IMR-90 (cell line): Measurements from ENCODE around the gene FRMD1. TPM values are rescaled to one million over a fixed set of nuclear protein-coding genes. Genes with fewer than 3 reads are reported as not detected.

Source experiments
- ATAC-seq: fragments of 200-7000 bp; cut with Tn5 transposase; 2 replicates; pipeline ENCODE4 v1.9.1; 2020; ENCODE audit warnings: low read depth, mild to moderate bottlenecking, moderate library complexity
- BruUV-seq: library from RNA; stranded (reverse); fragments of 400-500 nt; replicated peaks from 2 replicates; lab custom pipeline; 2021; lab: Mats Ljungman, UMichigan
- CTCF ChIA-PET: fragments of 300-600 bp; formaldehyde crosslinking; extraction: SDS; loops from one replicate; lab custom pipeline; 2021; ENCODE audit warnings: antibody characterized with exemption; lab: Yijun Ruan, JAX
- POLR2A ChIA-PET: fragments of 300-600 bp; sonication (Branson Sonifier 250); formaldehyde crosslinking; loops from one replicate; lab custom pipeline; 2022; ENCODE audit warnings: antibody characterized with exemption; ENCODE audit not compliant: unreplicated experiment; lab: Charles Lee
- DNase-seq: peaks from one replicate; pipeline ENCODE4 v3.0.0; 2013
- H2AFZ ChIP-seq: replicated peaks from 2 replicates; pipeline ENCODE3; 2013; ENCODE audit warnings: low read length, mild to moderate bottlenecking; ENCODE audit not compliant: poor library complexity
- H2AK5ac ChIP-seq: 2 replicates; pipeline ENCODE4 v1.6.1; 2013; ENCODE audit warnings: low read depth, low read length, inconsistent platforms
- H2AK9ac ChIP-seq: replicated peaks from 2 replicates; pipeline ENCODE3; 2013; ENCODE audit warnings: mild to moderate bottlenecking, low read depth, low read length, moderate library complexity; ENCODE audit not compliant: poor library complexity
- H2BK120ac ChIP-seq: 2 replicates; pipeline ENCODE4 v1.6.1; 2013; ENCODE audit warnings: low read depth, low read length, inconsistent platforms
- H2BK15ac ChIP-seq: 3 replicates; pipeline ENCODE4 v1.6.1; 2013; ENCODE audit warnings: low read depth, low read length, inconsistent platforms
- H2BK20ac ChIP-seq: 2 replicates; pipeline ENCODE4 v1.6.1; 2013; ENCODE audit warnings: low read depth, mild to moderate bottlenecking, inconsistent platforms, low read length, moderate library complexity
- H2BK5ac ChIP-seq: 2 replicates; pipeline ENCODE4 v1.6.1; 2013; ENCODE audit warnings: mild to moderate bottlenecking, low read depth, low read length, inconsistent platforms; ENCODE audit not compliant: poor library complexity, severe bottlenecking
- H3K14ac ChIP-seq: replicated peaks from 2 replicates; pipeline ENCODE4 v1.6.1; 2013; ENCODE audit warnings: low read depth, low read length, inconsistent platforms
- H3K18ac ChIP-seq: 2 replicates; pipeline ENCODE4 v1.6.1; 2013; ENCODE audit warnings: low read depth, low read length, control low read depth
- H3K23ac ChIP-seq: 2 replicates; pipeline ENCODE4 v1.6.1; 2013; ENCODE audit warnings: low read depth, low read length, inconsistent platforms
- H3K27ac ChIP-seq: 2 replicates; pipeline ENCODE4 v1.5.1; 2013; ENCODE audit warnings: mild to moderate bottlenecking, control low read depth, low read length; ENCODE audit not compliant: insufficient read depth
- H3K27me3 ChIP-seq: 2 replicates; pipeline ENCODE4 v1.6.1; 2013; ENCODE audit warnings: low read length; ENCODE audit not compliant: control insufficient read depth, insufficient read depth
- H3K36me3 ChIP-seq: 2 replicates; pipeline ENCODE4 v1.6.1; 2013; ENCODE audit warnings: low read length, mixed read lengths; ENCODE audit not compliant: control insufficient read depth, insufficient read depth
- H3K4ac ChIP-seq: 2 replicates; pipeline ENCODE4 v1.6.1; 2013; ENCODE audit warnings: low read depth, low read length, inconsistent platforms
- H3K4me1 ChIP-seq: 2 replicates; pipeline ENCODE4 v1.6.1; 2013; ENCODE audit warnings: low read length, mixed read lengths; ENCODE audit not compliant: control insufficient read depth, insufficient read depth
- H3K4me2 ChIP-seq: 2 replicates; pipeline ENCODE4 v1.6.1; 2013; ENCODE audit warnings: low read depth, mild to moderate bottlenecking, control low read depth, low read length, moderate library complexity
- H3K4me3 ChIP-seq: 2 replicates; pipeline ENCODE4 v1.5.1; 2013; ENCODE audit warnings: low read depth, mild to moderate bottlenecking, control low read depth, low read length, moderate library complexity; ENCODE audit not compliant: insufficient read depth
- H3K56ac ChIP-seq: 2 replicates; pipeline ENCODE4 v1.6.1; 2013; ENCODE audit warnings: low read length, inconsistent platforms; ENCODE audit not compliant: insufficient read depth; ENCODE audit errors: extremely low read depth
- H3K79me1 ChIP-seq, 2 experiments: 2 replicates each; pipeline ENCODE4 v1.6.1; 2013; ENCODE audit warnings: low read length in 2 of 2, inconsistent platforms in 1 of 2, low read depth in 1 of 2
- H3K9ac ChIP-seq: 2 replicates; pipeline ENCODE4 v1.6.1; 2013; ENCODE audit warnings: low read depth, low read length, control low read depth
- H3K9me1 ChIP-seq: 2 replicates; pipeline ENCODE4 v1.6.1; 2013; ENCODE audit warnings: low read length, inconsistent platforms; ENCODE audit not compliant: insufficient read depth
- H3K9me3 ChIP-seq: 2 replicates; pipeline ENCODE4 v1.6.1; 2013; ENCODE audit warnings: low read length; ENCODE audit not compliant: control insufficient read depth, insufficient read depth
- H4K20me1 ChIP-seq: 2 replicates; pipeline ENCODE4 v1.6.1; 2013; ENCODE audit warnings: low read length, inconsistent platforms; ENCODE audit not compliant: insufficient read depth
- H4K5ac ChIP-seq: 2 replicates; pipeline ENCODE4 v1.6.1; 2013; ENCODE audit warnings: mild to moderate bottlenecking, low read depth, low read length, control low read depth
- H4K8ac ChIP-seq, 2 experiments: 2 replicates each; pipeline ENCODE4 v1.6.1; 2013; ENCODE audit warnings: low read depth in 2 of 2, low read length in 2 of 2, control low read depth in 1 of 2, inconsistent platforms in 1 of 2
- H4K91ac ChIP-seq: 2 replicates; pipeline ENCODE4 v1.6.1; 2013; ENCODE audit warnings: low read depth, low read length, inconsistent platforms; ENCODE audit not compliant: insufficient read depth
- MAFK ChIP-seq: IDR thresholded peaks from 2 replicates; pipeline ENCODE4 v1.6.1; 2012; ENCODE audit warnings: low read depth, low read length, improper control_type of control experiment
- MXI1 ChIP-seq: IDR thresholded peaks from 2 replicates; pipeline ENCODE4 v1.6.1; 2012; ENCODE audit warnings: low read depth, mild to moderate bottlenecking, low read length, moderate library complexity, borderline replicate concordance
- POLR2A ChIP-seq: IDR thresholded peaks from 2 replicates; pipeline ENCODE4 v1.6.1; 2012; ENCODE audit warnings: mild to moderate bottlenecking, low read depth, low read length
- SMC3 ChIP-seq: fragments of 150-350 bp; IDR thresholded peaks from 2 replicates; pipeline ENCODE4 v1.6.1; 2016; ENCODE audit warnings: low read depth, mild to moderate bottlenecking, antibody characterized with exemption, low read length, moderate library complexity
- WGBS, 2 experiments: methylation state at CpG; one replicate each; pipeline versions ENCODE4 v1.1.5 to v1.1.7; 2013; ENCODE audit warnings: missing lambda C conversion rate in 2 of 2; ENCODE audit not compliant: insufficient read length in 1 of 2; ENCODE audit errors: extremely low coverage in 2 of 2; 5-methylcytosine and 5-hydroxymethylcytosine counted together
- dilution Hi-C: fragments of 300-500 bp; cut with HindIII; formaldehyde crosslinking; loops from one replicate; pipeline ENCODE4 v1.14.3; 2018; ENCODE audit warnings: low sequenced_read_pairs; ENCODE audit not compliant: unreplicated experiment
- in situ Hi-C: fragments of 300-500 bp; cut with MboI; formaldehyde crosslinking; loops from 3 replicates; pipeline ENCODE4 v1.14.3; 2019; ENCODE audit warnings: low sequenced_read_pairs, inconsistent platforms, mixed read lengths
- intact Hi-C: fragments of 100-400 bp; cut with micrococcal nuclease; formaldehyde crosslinking; loops from 2 replicates; pipeline ENCODE4 v1.10.0; 2022
- polyA plus RNA-seq, 3 experiments: library from polyadenylated mRNA; depleted of rRNA; stranded (reverse); fragments of >200 nt; gene quantifications; 2 replicates each; pipeline ENCODE4 v1.2.3, GENCODE V29; 2012; ENCODE audit warnings: low replicate concordance in 1 of 3
- total RNA-seq: library from RNA; depleted of rRNA; stranded (reverse); fragments of >200 nt; gene quantifications from 2 replicates; pipeline ENCODE4 v1.2.3, GENCODE V29; 2012

Gene FRMD1
- total and polyA plus RNA-seq, 2 of the 4 experiments (the other 2 are of a cell fraction), result not detected

DNA sequence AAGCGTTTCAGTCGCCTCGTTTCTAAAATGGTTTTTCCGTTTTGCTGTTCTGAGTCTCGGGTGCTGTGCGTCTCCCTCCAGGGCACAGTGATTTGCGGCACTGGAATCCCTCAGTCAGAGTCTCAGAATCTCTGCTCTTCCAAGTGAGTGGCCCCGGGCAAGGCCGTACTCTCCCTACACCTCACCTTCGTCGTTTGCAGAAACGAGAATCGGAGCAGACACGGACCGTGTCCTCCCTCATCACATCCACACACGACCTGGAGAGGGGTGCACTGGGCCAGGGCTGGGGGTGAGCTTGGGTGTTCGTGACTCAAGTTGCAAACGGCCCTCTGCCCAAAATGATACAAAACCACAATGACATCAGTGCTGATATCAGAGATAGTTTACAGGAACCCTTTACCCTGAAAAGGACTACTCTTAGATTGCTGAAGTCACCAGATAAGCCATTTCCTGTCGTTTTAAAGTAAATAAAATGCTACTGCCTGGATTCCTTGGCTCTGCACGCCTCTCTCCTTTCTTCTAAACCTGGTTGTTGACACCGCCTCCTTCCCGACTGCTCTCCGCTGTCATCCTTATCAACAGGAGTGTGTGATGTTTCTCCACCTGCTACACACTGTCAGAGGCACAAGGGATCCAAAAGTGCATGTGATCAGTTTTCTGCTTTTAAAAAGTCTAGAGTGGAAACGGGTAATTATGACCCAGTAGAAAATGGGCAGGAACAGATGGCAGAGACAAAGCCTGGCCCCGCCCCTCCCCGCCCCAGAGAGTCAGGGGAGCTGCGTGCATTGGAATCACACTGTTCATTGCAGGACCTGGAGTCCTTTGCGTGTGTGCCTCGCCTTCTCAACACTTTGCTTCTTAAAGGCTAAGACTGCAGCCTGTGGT lies 43.1 kb downstream of the FRMD1 start (continued):
- TF ChIP-seq MXI1 (no peak), SMC3 (no peak), MAFK (no peak)

DNA sequence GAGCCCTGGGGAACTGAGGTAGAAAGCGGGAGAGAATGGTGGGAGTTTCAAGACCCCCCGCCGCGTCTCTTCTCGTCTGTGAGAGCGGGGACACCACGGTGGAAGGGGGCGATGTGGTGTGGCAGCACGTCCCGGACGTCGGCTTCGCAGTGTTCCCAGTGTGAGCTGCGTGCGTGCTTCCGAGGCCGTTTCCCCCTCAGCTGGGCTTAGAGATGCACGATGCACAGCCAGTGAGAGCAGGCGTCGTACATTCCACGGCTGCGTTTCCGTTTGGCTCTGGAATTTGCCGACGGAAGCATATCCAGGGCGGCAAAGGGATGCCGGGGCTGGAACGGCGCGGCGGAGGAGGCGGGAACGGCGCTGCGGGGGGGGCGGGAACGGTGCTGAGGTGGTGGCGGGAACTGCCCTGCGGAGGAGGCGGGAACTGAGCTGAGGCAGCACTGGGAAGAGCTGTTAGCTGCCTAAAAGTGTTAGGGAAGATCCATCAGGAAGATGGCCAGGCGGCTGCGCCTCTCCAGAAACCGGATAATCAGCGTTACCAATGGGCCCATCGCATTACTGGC lies 43.8 kb downstream of the FRMD1 start:
- intact Hi-C loops, result loop anchor here (10.0 kb wide), 2 partner anchors 80 to 210 kb away; partner anchors contain the start of gene AFDN
- H3K79me1 ChIP-seq, result no peaks in the 10 kb centered on the region
- H3K27ac ChIP-seq, result peak overlapping the region; percentile 50
- ChIA-PET CTCF (no interaction called here), POLR2A (no interaction called here)
- peaks cover 15% of the 10 kb centered on the region for H3K4me1 ChIP-seq
- H3K9me1 ChIP-seq, result peaks cover 14% of the 10 kb centered on the region
- BruUV-seq, result no TSS peak
- ATAC-seq (peak; percentile 62), DNase-seq (peak; percentile 78)
- dilution Hi-C loops, result no loop called here
- peak overlapping the region; percentile 86 for H3K14ac ChIP-seq
- 26% methylated on average over 14 of the region's 45 CpGs; no CpG with 5 or more reads in 1 of the 2 experiments for WGBS, 2 experiments
- peak overlapping the region; percentile 84 for H3K4ac ChIP-seq
- H3K9ac ChIP-seq, result peak overlapping the region; percentile 88
- peak overlapping the region; percentile 67 for H2AK9ac ChIP-seq
- H4K5ac ChIP-seq, result peak overlapping the region; percentile 61
- peak overlapping the region; percentile 81; the same call in 1 of the 2 replicates for H2BK20ac ChIP-seq
- peak; percentile 88 for TF ChIP-seq MAFK
- 0 out of 2 replicates have a peak, but pooled peaks have one; percentile 22 for TF ChIP-seq POLR2A
- TF ChIP-seq MXI1, result no peak
- peak overlapping the region; percentile 90 for H3K23ac ChIP-seq
- peak overlapping the region; percentile 58 for H3K4me3 ChIP-seq
- no peaks in the 10 kb centered on the region for H3K27me3 ChIP-seq
- H4K20me1 ChIP-seq, result no peaks in the 10 kb centered on the region
- peak overlapping the region; percentile 83 for H2BK5ac ChIP-seq
- peak overlapping the region; percentile 94 for H2AFZ ChIP-seq
- H3K56ac ChIP-seq, result peak overlapping the region; percentile 47
- peak overlapping the region; percentile 93 for H3K4me2 ChIP-seq
- H3K9me3 ChIP-seq, result peaks cover 3% of the 10 kb centered on the region; the same call in 1 of the 2 replicates
- H2AK5ac ChIP-seq, result peak overlapping the region; percentile 87
- peak overlapping the region; percentile 93 for H2BK120ac ChIP-seq
- in situ Hi-C loops, result no loop called here
- peak overlapping the region; percentile 25; the same call in 2 of the 3 replicates for H2BK15ac ChIP-seq
- peak overlapping the region; percentile 68 to 81 for H4K8ac ChIP-seq
- peak overlapping the region; percentile 79 for H3K18ac ChIP-seq
- H4K91ac ChIP-seq, result peak overlapping the region; percentile 86
- H3K36me3 ChIP-seq, result no peaks in the 10 kb centered on the region
